Measurements from ENCODE around the gene LRPAP1.

- no peak for TF ChIP-seq CTCF (IDR thresholded peaks at IDR 0.05; ENCODE audit: extremely low read depth in 1 of 2, insufficient read depth in 1 of 2, low read depth in 1 of 2, low read length in 2 of 2)
- no peak for TF ChIP-seq EZH2 (IDR thresholded peaks at IDR 0.05; ENCODE audit: borderline replicate concordance, low read depth, low read length, severe bottlenecking)
- no peak for TF ChIP-seq POLR2A (IDR thresholded peaks at IDR 0.05; ENCODE audit: low read depth, low read length)
- no peak for TF ChIP-seq MYC (IDR thresholded peaks at IDR 0.05; ENCODE audit: low read depth, low read length)
- TF ChIP-seq FOS (IDR thresholded peaks at IDR 0.05; ENCODE audit: borderline replicate concordance, insufficient read depth, low read length) = no peak
- TF ChIP-seq MAX (IDR thresholded peaks at IDR 0.05; ENCODE audit: insufficient read depth, insufficient read length) = no peak
Observed at GRCh38 chr4:3527914-3528876, 4.0 kb downstream of the LRPAP1 start.
